ENCODE measurements around the gene NPL. TPM values are rescaled to one million over a fixed set of nuclear protein-coding genes. Genes with fewer than 3 reads are reported as not detected.

Gene NPL
- total and polyA plus RNA-seq, 2 donors (not counting 1 experiment from before 2014, with no cell fraction given), result 1.4 to 2.6 TPM

DNA sequence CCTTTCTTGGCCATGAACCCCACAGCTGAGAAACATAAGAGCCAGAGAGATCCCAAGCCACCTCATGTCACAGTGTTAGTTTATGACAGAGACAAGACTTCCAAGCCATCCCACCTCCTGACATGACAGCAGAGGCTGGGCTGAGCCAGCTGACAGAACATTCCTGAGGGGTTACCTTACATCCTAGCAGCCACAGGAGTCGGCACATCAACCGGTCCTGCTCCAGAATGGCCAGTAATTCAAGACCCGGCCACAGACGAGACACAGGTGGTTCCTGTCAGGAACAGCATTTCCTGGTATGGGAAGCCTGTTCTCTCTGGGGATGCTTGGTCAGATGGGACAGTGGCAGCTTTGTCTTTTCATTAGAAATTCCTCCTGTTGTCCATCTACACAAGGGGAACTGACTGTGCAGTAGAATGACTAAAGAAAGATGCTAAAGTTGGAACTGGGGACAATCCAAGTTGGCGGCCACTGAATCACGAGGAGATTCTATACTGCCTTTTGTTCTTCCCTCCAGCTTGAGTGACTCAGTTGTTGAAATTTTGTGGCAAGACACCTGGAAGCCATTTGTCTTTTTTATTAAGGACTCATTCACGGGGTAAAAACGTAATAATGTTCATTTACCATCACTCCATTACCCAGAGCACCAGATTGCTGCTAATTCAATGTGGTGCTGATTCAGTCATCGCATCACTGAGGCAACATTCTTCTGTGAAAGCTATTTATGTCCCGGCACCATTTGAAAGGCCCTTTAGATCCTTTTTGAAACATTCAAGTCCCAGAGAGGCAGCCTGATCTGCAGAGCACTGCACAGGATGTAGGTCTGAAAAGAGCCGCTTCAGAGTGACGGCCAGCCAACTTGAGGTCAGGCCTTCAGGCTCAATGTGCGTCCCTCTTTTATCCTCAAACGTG, 37.2 kb upstream of the NPL start:
- no peak overlapping the region for H3K4me3 ChIP-seq (replicated peaks in 1 of 4; ENCODE audit: control extremely low read depth in 1 of 4, insufficient read depth in 1 of 4, low read depth in 3 of 4, low read length in 4 of 4)
- DNase-seq (ENCODE audit: low read depth in 2 of 2), result peak; percentile 44 to 94
- no peak overlapping the region for H3K27ac ChIP-seq (ENCODE audit: insufficient read depth, low read length)
- TF ChIP-seq, protein P1, sequence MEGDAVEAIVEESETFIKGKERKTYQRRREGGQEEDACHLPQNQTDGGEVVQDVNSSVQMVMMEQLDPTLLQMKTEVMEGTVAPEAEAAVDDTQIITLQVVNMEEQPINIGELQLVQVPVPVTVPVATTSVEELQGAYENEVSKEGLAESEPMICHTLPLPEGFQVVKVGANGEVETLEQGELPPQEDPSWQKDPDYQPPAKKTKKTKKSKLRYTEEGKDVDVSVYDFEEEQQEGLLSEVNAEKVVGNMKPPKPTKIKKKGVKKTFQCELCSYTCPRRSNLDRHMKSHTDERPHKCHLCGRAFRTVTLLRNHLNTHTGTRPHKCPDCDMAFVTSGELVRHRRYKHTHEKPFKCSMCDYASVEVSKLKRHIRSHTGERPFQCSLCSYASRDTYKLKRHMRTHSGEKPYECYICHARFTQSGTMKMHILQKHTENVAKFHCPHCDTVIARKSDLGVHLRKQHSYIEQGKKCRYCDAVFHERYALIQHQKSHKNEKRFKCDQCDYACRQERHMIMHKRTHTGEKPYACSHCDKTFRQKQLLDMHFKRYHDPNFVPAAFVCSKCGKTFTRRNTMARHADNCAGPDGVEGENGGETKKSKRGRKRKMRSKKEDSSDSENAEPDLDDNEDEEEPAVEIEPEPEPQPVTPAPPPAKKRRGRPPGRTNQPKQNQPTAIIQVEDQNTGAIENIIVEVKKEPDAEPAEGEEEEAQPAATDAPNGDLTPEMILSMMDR (conservative IDR thresholded peaks at IDR 0.05 in 1 of 2, IDR thresholded peaks at IDR 0.05 in 1 of 2; ENCODE audit: low read depth in 1 of 2, low read length in 2 of 2), result no peak
- no peak for TF ChIP-seq EZH2 (IDR thresholded peaks at IDR 0.05; ENCODE audit: low read length, missing control alignments)
- H3K9ac ChIP-seq (ENCODE audit: insufficient read depth, low read length), result no peak overlapping the region
- no peaks in the 10 kb centered on the region for H3K27me3 ChIP-seq (ENCODE audit: control insufficient read depth, insufficient read depth, low read length)
- H3K9me3 ChIP-seq (ENCODE audit: control insufficient read depth, insufficient read depth, low read depth, low read length), result no peaks in the 10 kb centered on the region
- no peaks in the 10 kb centered on the region for H3K4me1 ChIP-seq (ENCODE audit: control insufficient read depth, extremely low read depth, insufficient read depth, low read length)
- no peak overlapping the region for H3K4me2 ChIP-seq (ENCODE audit: extremely low read depth, insufficient read depth, low read length)
- H4K20me1 ChIP-seq (ENCODE audit: control insufficient read depth, extremely low read depth, insufficient read depth, low read length), result no peaks in the 10 kb centered on the region
- H2AFZ ChIP-seq (ENCODE audit: low read length), result no peak overlapping the region
- H3K79me2 ChIP-seq (ENCODE audit: control insufficient read depth, insufficient read depth, low read length), result no peaks in the 10 kb centered on the region
- no peaks in the 10 kb centered on the region for H3K36me3 ChIP-seq (ENCODE audit: control insufficient read depth, insufficient read depth, low read length)

DNA sequence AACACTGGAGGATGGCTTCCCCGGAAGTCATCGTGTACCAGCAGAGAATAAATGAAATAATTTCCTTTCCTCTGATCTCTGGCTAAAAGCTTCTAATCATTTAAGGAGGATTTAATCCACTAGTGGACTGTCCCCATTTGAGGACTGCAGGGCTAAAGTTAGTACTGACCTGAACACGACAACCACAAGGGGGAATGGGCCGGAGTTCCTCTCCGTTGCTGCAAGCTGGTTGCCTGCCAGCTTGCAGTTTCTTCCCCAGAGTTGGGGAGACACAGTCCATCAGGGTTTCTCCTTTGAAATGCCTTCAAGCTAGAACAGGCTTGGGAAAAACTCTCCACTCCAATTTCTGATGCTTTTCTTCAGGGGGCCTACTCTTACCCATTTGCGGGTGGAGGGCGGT, 35.5 kb upstream of the NPL start:
- Histone ChIP-seq H3K27me3 (ENCODE audit: control insufficient read depth, insufficient read depth, low read length) (no peaks in the 10 kb centered on the region), H3K9me3 (ENCODE audit: control insufficient read depth, insufficient read depth, low read depth, low read length) (no peaks in the 10 kb centered on the region), H3K36me3 (ENCODE audit: control insufficient read depth, insufficient read depth, low read length) (no peaks in the 10 kb centered on the region), H2AFZ (ENCODE audit: low read length) (no peak overlapping the region), H3K4me1 (ENCODE audit: control insufficient read depth, extremely low read depth, insufficient read depth, low read length) (no peaks in the 10 kb centered on the region), H4K20me1 (ENCODE audit: control insufficient read depth, extremely low read depth, insufficient read depth, low read length) (no peaks in the 10 kb centered on the region), H3K4me2 (ENCODE audit: extremely low read depth, insufficient read depth, low read length) (no peak overlapping the region), H3K9ac (ENCODE audit: insufficient read depth, low read length) (no peak overlapping the region), H3K27ac (ENCODE audit: insufficient read depth, low read length) (no peak overlapping the region), H3K79me2 (ENCODE audit: control insufficient read depth, insufficient read depth, low read length) (no peaks in the 10 kb centered on the region), H3K4me3 (replicated peaks in 1 of 4; ENCODE audit: control extremely low read depth in 1 of 4, insufficient read depth in 1 of 4, low read depth in 3 of 4, low read length in 4 of 4) (no peak overlapping the region)
- DNase-seq (ENCODE audit: low read depth in 2 of 2), result no peak
- no peak for TF ChIP-seq EZH2 (IDR thresholded peaks at IDR 0.05; ENCODE audit: low read length, missing control alignments)
- TF ChIP-seq, protein P1 (conservative IDR thresholded peaks at IDR 0.05 in 1 of 2, IDR thresholded peaks at IDR 0.05 in 1 of 2; ENCODE audit: low read depth in 1 of 2, low read length in 2 of 2), result no peak

DNA sequence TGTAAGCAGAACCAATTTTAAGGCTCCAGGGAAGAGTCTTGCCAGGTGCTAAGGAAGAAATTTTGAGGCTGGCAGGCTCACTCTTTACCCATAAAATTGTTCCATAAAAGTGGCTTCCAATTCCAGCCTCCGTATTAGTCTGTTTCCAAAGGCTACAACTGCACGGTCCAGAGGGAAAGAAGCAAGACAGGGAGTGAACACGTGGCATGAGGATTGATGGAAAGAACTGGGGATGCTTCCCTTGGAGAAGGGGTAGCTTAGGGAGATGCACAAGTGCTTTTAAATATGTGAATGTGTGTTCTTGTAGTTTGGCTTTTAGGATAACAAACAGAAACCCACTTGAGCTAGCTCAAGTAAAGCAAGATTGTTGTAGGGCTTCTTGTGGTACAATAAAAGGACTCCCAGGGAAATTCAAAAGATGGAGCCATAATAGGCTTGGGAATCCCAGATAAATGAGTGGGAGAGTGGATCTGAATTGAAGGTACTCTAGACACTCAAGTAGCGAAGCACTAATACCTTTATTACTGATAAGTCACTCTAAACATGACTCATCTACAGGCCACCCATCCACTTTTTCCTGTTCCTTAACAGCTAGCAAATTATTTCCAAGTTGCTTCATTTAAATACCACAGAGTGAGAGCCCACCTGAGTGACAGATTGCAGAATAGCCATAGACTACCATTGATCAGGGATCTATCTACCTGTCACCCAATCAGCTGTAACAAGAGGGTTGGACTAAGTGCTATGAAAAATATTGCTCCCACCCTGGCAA, 34.8 kb upstream of the NPL start:
- DNase-seq (ENCODE audit: low read depth in 2 of 2), result no peak
- Histone ChIP-seq H3K4me2 (ENCODE audit: extremely low read depth, insufficient read depth, low read length) (no peak overlapping the region), H3K27me3 (ENCODE audit: control insufficient read depth, insufficient read depth, low read length) (no peaks in the 10 kb centered on the region), H3K4me1 (ENCODE audit: control insufficient read depth, extremely low read depth, insufficient read depth, low read length) (no peaks in the 10 kb centered on the region), H3K36me3 (ENCODE audit: control insufficient read depth, insufficient read depth, low read length) (no peaks in the 10 kb centered on the region), H3K27ac (ENCODE audit: insufficient read depth, low read length) (no peak overlapping the region), H2AFZ (ENCODE audit: low read length) (no peak overlapping the region), H4K20me1 (ENCODE audit: control insufficient read depth, extremely low read depth, insufficient read depth, low read length) (no peaks in the 10 kb centered on the region), H3K4me3 (replicated peaks in 1 of 4; ENCODE audit: control extremely low read depth in 1 of 4, insufficient read depth in 1 of 4, low read depth in 3 of 4, low read length in 4 of 4) (no peak overlapping the region), H3K79me2 (ENCODE audit: control insufficient read depth, insufficient read depth, low read length) (no peaks in the 10 kb centered on the region), H3K9me3 (ENCODE audit: control insufficient read depth, insufficient read depth, low read depth, low read length) (no peaks in the 10 kb centered on the region), H3K9ac (ENCODE audit: insufficient read depth, low read length) (no peak overlapping the region)
- TF ChIP-seq EZH2 (IDR thresholded peaks at IDR 0.05; ENCODE audit: low read length, missing control alignments), result no peak
- TF ChIP-seq, protein P1 (conservative IDR thresholded peaks at IDR 0.05 in 1 of 2, IDR thresholded peaks at IDR 0.05 in 1 of 2; ENCODE audit: low read depth in 1 of 2, low read length in 2 of 2), result no peak
